HEK293 (cell line): ENCODE results near the gene RNF151.

Source experiments
- CTCF ChIA-PET: fragments of 350-600 bp; formaldehyde crosslinking; extraction: SDS; loops from one replicate; lab custom pipeline; 2021; ENCODE audit warnings: antibody characterized with exemption; lab: Yijun Ruan, JAX
- POLR2A ChIA-PET: fragments of 300-600 bp; formaldehyde crosslinking; extraction: SDS; loops from one replicate; lab custom pipeline; 2020; ENCODE audit warnings: antibody characterized with exemption, inconsistent platforms; lab: Yijun Ruan, JAX
- H3K27ac ChIP-seq: fragments of 200-500 bp; sonication (Bioruptor generic); 2 replicates; pipeline ENCODE4 v1.5.1; 2014; ENCODE audit warnings: low read depth, low read length, control low read depth, inconsistent platforms; ENCODE audit errors: extremely low read depth
- H3K36me3 ChIP-seq, 2 experiments: fragments of 200-500 bp in 1 of 2; sonication (Bioruptor generic) in 1 of 2; 1 replicate in 1 of 2; 2 replicates in 1 of 2; pipeline ENCODE4 v1.5.1; 2014 to 2017; ENCODE audit warnings: inconsistent platforms in 2 of 2, low read length in 2 of 2; ENCODE audit not compliant: control insufficient read depth in 2 of 2, insufficient read depth in 1 of 2
- H3K4me1 ChIP-seq: fragments of 200-500 bp; sonication (Bioruptor generic); 2 replicates; pipeline ENCODE4 v1.5.1; 2014; ENCODE audit warnings: mild to moderate bottlenecking, low read length, inconsistent platforms; ENCODE audit not compliant: control insufficient read depth, insufficient read depth
- H3K4me3 ChIP-seq: 2 replicates; pipeline ENCODE4 v1.5.1; 2011; ENCODE audit warnings: low read depth, mild to moderate bottlenecking, control low read depth, low read length, moderate library complexity
- H3K9me3 ChIP-seq: fragments of 200-500 bp; sonication (Bioruptor generic); 2 replicates; pipeline ENCODE4 v1.5.1; 2014; ENCODE audit warnings: low read depth, low read length, inconsistent platforms; ENCODE audit not compliant: control insufficient read depth, insufficient read depth
- GLIS1 ChIP-seq: fragments of 450-650 bp; formaldehyde crosslinking; IDR thresholded peaks from 2 replicates; pipeline ENCODE4 v1.5.1; 2016; ENCODE audit warnings: missing biosample characterization, missing genetic modification characterization
- GLIS2 ChIP-seq: fragments of 450-650 bp; formaldehyde crosslinking; IDR thresholded peaks from 2 replicates; pipeline ENCODE4 v1.5.1; 2016; ENCODE audit warnings: missing biosample characterization, missing genetic modification characterization
- HOXD13 ChIP-seq: sonication (generic); formaldehyde crosslinking; IDR thresholded peaks from 2 replicates; pipeline ENCODE4 v1.8.0; 2022; ENCODE audit warnings: missing genetic modification reagents, borderline replicate concordance
- KLF1 ChIP-seq: fragments of 450-650 bp; formaldehyde crosslinking; IDR thresholded peaks from 2 replicates; pipeline ENCODE4 v1.5.1; 2016; ENCODE audit warnings: missing biosample characterization, missing genetic modification characterization
- OSR2 ChIP-seq: fragments of 450-650 bp; formaldehyde crosslinking; IDR thresholded peaks from 2 replicates; pipeline ENCODE4 v1.5.1; 2016; ENCODE audit warnings: missing biosample characterization, missing genetic modification characterization
- SCRT2 ChIP-seq: fragments of 450-650 bp; formaldehyde crosslinking; IDR thresholded peaks from 2 replicates; pipeline ENCODE4 v1.5.1; 2016; ENCODE audit warnings: missing biosample characterization, missing genetic modification characterization
- SP2 ChIP-seq: fragments of 450-650 bp; formaldehyde crosslinking; IDR thresholded peaks from 2 replicates; pipeline ENCODE4 v1.5.1; 2016; ENCODE audit warnings: missing biosample characterization, missing genetic modification characterization
- WT1 ChIP-seq: fragments of 450-650 bp; formaldehyde crosslinking; IDR thresholded peaks from 2 replicates; pipeline ENCODE4 v1.5.1; 2016; ENCODE audit warnings: missing biosample characterization, missing genetic modification characterization
- ZBTB20 ChIP-seq: fragments of 450-650 bp; formaldehyde crosslinking; IDR thresholded peaks from 2 replicates; pipeline ENCODE4 v1.5.1; 2016; ENCODE audit warnings: missing biosample characterization, missing genetic modification characterization
- ZIC2 ChIP-seq: fragments of 450-650 bp; formaldehyde crosslinking; IDR thresholded peaks from 2 replicates; pipeline ENCODE4 v1.5.1; 2016; ENCODE audit warnings: missing biosample characterization, missing genetic modification characterization
- ZNF157 ChIP-seq: fragments of 450-650 bp; formaldehyde crosslinking; IDR thresholded peaks from 2 replicates; pipeline ENCODE4 v1.5.1; 2016; ENCODE audit warnings: missing biosample characterization, missing genetic modification characterization
- ZNF16 ChIP-seq: fragments of 450-650 bp; formaldehyde crosslinking; IDR thresholded peaks from 2 replicates; pipeline ENCODE4 v1.5.1; 2016; ENCODE audit warnings: low read depth, missing biosample characterization, missing genetic modification characterization
- ZNF169 ChIP-seq: fragments of 450-650 bp; formaldehyde crosslinking; IDR thresholded peaks from 2 replicates; pipeline ENCODE4 v1.5.1; 2016; ENCODE audit warnings: missing biosample characterization, missing genetic modification characterization
- ZNF473 ChIP-seq: fragments of 450-650 bp; formaldehyde crosslinking; IDR thresholded peaks from 2 replicates; pipeline ENCODE4 v1.5.1; 2017; ENCODE audit warnings: missing biosample characterization, missing genetic modification characterization
- ZNF623 ChIP-seq: fragments of 450-650 bp; formaldehyde crosslinking; IDR thresholded peaks from 2 replicates; pipeline ENCODE4 v1.5.1; 2016; ENCODE audit warnings: missing biosample characterization, missing genetic modification characterization
- ZNF629 ChIP-seq: fragments of 450-650 bp; formaldehyde crosslinking; IDR thresholded peaks from 2 replicates; pipeline ENCODE4 v1.5.1; 2017; ENCODE audit warnings: missing biosample characterization, missing genetic modification characterization
- ZNF776 ChIP-seq: fragments of 450-650 bp; formaldehyde crosslinking; IDR thresholded peaks from 2 replicates; pipeline ENCODE4 v1.5.0; 2017; ENCODE audit warnings: missing biosample characterization, missing genetic modification characterization, borderline replicate concordance
- TF ChIP-seq, protein P1 (sequence below): fragments of 450-650 bp; formaldehyde crosslinking; IDR thresholded peaks from 2 replicates; pipeline ENCODE4 v1.5.1; 2016; ENCODE audit warnings: missing biosample characterization, missing genetic modification characterization
- TF ChIP-seq, protein P2 (sequence below): fragments of 450-650 bp; formaldehyde crosslinking; IDR thresholded peaks from 2 replicates; pipeline ENCODE4 v1.5.1; 2016; ENCODE audit warnings: missing biosample characterization, missing genetic modification characterization
- TF ChIP-seq, protein P3 (sequence below): fragments of 450-650 bp; formaldehyde crosslinking; IDR thresholded peaks from 2 replicates; pipeline ENCODE4 v1.5.1; 2016; ENCODE audit warnings: missing biosample characterization, missing genetic modification characterization
- TF ChIP-seq, protein P4 (sequence below): fragments of 450-650 bp; formaldehyde crosslinking; IDR thresholded peaks from 2 replicates; pipeline ENCODE4; 2016; ENCODE audit warnings: missing biosample characterization, missing genetic modification characterization
- TF ChIP-seq, protein P5 (sequence below): fragments of 450-650 bp; formaldehyde crosslinking; IDR thresholded peaks from 2 replicates; pipeline ENCODE4 v1.5.1; 2016; ENCODE audit warnings: missing biosample characterization, missing genetic modification characterization
- TF ChIP-seq, protein P6 (sequence below): fragments of 450-650 bp; formaldehyde crosslinking; IDR thresholded peaks from 2 replicates; pipeline ENCODE4 v1.5.1; 2017; ENCODE audit warnings: missing biosample characterization, mild to moderate bottlenecking, missing genetic modification characterization, moderate library complexity

RNF151 gene

DNA sequence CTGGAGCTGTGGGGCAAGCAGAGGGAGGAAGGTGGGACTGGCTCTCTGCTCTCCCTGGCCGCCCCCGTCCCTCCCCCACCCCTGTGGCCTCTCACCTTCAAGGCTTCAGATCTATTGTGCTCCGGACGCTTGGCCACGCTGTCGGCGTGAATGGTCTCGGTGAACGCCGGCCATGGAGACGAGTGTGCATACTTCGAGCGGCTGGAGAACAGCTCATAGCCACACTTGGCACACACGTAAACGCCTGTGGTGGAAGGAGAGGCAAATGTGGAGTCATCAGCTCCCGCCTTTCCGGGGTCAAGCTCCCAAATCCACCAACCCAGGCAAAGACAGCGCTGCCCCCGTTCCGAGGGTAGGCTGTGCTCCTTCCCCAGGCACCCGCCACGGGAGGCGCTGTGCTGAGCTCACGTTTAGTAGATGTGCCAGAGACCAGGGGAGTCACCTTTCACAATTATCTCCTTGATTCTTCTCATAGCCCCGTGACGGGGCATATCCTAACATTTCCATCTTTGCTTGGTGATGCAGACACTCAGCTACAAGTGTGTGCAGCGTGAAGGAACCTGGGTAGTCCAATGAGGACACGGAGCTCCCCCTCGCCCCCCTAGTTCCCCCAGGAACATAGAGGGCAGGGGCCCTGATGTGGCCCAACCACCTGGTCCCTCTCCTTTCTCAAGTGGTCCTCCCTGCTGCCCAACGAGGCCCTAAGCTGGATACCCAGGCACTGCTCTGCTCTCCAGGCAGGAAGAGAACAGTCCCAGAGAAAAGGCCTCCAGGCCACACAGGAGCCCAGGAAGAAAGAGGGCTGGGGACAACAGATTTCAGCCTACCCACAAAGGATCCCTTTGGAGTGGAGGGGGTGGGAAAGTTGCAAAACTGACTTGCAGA lies 25.3 kb upstream of the RNF151 start (continued):
- TF ChIP-seq, protein P1, sequence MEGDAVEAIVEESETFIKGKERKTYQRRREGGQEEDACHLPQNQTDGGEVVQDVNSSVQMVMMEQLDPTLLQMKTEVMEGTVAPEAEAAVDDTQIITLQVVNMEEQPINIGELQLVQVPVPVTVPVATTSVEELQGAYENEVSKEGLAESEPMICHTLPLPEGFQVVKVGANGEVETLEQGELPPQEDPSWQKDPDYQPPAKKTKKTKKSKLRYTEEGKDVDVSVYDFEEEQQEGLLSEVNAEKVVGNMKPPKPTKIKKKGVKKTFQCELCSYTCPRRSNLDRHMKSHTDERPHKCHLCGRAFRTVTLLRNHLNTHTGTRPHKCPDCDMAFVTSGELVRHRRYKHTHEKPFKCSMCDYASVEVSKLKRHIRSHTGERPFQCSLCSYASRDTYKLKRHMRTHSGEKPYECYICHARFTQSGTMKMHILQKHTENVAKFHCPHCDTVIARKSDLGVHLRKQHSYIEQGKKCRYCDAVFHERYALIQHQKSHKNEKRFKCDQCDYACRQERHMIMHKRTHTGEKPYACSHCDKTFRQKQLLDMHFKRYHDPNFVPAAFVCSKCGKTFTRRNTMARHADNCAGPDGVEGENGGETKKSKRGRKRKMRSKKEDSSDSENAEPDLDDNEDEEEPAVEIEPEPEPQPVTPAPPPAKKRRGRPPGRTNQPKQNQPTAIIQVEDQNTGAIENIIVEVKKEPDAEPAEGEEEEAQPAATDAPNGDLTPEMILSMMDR: peak; percentile 87
- TF ChIP-seq ZNF157 (tag by site-specific recombination) (no peak), OSR2 (tag by site-specific recombination) (peak; percentile 56; the same call in 1 of the 2 replicates)

DNA sequence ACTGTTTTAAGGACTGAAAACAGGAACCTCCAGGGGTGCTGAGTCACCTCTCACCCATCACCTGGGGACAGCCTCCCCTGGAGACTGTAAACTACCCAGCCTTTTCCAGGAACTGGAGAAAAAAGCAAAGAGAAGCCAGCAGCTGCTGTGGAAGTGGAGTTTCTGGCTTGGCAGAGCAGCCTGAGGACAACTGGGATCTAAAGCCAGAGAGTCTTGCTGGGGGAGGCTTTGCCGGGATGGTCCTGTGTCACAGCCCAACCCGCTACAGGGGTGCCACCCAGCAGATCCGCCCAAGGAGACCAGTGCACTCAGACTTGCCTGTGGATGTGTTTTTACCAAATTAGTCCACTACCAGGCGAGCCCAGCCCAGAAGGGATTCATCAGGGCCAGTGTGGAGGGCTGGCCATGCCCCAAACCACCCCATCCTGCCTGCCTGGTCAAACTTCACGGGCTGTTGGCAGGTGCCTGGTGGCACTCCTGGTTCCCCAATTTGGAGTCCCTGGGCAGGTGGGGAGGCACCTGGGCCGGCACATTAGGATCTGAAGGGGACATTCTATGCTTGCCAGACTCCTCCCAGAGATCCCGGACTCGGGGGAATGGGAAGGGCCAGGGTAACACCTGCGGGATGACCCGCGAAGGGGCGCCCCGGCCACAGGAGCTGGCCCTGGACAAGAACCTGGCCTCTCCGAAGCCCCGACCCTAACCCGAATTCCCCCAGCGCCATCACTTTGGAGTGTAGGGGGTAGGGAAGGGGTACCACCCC lies 24.4 kb upstream of the RNF151 start:
- no peaks in the 10 kb centered on the region for H3K9me3 ChIP-seq
- ChIA-PET POLR2A (interaction anchor here (1.1 to 1.7 kb wide), 5 partner anchors 15 to 23 kb away, joined by 5 to 33 read pairs (median 11); partner anchors contain the start of gene RPS2), CTCF (interaction anchor here (0.6 to 2.6 kb wide), 4 partner anchors 13 to 262 kb away, joined by 3 to 19 read pairs (median 4); no protein-coding TSS in a partner anchor)
- peak overlapping the region; percentile 67 for H3K4me3 ChIP-seq
- peaks cover 0 to 33% of the 10 kb centered on the region in 2 experiments; a peak in 2 of 3 replicates for H3K36me3 ChIP-seq
- H3K27ac ChIP-seq: no peak overlapping the region; the same call in 1 of the 2 replicates
- H3K4me1 ChIP-seq: no peaks in the 10 kb centered on the region
- TF ChIP-seq, protein P2, sequence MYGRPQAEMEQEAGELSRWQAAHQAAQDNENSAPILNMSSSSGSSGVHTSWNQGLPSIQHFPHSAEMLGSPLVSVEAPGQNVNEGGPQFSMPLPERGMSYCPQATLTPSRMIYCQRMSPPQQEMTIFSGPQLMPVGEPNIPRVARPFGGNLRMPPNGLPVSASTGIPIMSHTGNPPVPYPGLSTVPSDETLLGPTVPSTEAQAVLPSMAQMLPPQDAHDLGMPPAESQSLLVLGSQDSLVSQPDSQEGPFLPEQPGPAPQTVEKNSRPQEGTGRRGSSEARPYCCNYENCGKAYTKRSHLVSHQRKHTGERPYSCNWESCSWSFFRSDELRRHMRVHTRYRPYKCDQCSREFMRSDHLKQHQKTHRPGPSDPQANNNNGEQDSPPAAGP (tag by site-specific recombination): no peak
- TF ChIP-seq GLIS2 (tag by site-specific recombination) (peak; percentile 25; the same call in 1 of the 2 replicates), ZNF169 (tag by site-specific recombination) (no peak), SCRT2 (tag by site-specific recombination) (no peak), GLIS1 (tag by site-specific recombination) (peak; percentile 93), ZNF629 (tag by site-specific recombination) (no peak), ZNF776 (no peak), ZIC2 (tag by site-specific recombination) (peak; percentile 25; the same call in 1 of the 2 replicates), KLF1 (tag by site-specific recombination) (peak; percentile 68), WT1 (no peak), ZNF623 (tag by site-specific recombination) (no peak), HOXD13 (CRISPR knock-in tag) (no peak), SP2 (tag by site-specific recombination) (peak; percentile 14; the same call in 1 of the 2 replicates), ZBTB20 (tag by site-specific recombination) (0 out of 2 replicates have a peak, but pooled peaks have one; percentile 10), ZNF16 (no peak), ZNF473 (tag by site-specific recombination) (no peak)
- TF ChIP-seq, protein P3, sequence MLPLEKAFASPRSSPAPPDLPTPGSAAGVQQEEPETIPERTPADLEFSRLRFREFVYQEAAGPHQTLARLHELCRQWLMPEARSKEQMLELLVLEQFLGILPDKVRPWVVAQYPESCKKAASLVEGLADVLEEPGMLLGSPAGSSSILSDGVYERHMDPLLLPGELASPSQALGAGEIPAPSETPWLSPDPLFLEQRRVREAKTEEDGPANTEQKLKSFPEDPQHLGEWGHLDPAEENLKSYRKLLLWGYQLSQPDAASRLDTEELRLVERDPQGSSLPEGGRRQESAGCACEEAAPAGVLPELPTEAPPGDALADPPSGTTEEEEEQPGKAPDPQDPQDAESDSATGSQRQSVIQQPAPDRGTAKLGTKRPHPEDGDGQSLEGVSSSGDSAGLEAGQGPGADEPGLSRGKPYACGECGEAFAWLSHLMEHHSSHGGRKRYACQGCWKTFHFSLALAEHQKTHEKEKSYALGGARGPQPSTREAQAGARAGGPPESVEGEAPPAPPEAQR (tag by site-specific recombination): no peak
- TF ChIP-seq, protein P4, sequence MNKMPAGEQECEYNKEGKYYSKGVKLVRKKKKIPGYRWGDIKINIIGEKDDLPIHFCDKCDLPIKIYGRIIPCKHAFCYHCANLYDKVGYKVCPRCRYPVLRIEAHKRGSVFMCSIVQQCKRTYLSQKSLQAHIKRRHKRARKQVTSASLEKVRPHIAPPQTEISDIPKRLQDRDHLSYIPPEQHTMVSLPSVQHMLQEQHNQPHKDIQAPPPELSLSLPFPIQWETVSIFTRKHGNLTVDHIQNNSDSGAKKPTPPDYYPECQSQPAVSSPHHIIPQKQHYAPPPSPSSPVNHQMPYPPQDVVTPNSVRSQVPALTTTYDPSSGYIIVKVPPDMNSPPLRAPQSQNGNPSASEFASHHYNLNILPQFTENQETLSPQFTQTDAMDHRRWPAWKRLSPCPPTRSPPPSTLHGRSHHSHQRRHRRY (tag by site-specific recombination): no peak
- TF ChIP-seq, protein P5, sequence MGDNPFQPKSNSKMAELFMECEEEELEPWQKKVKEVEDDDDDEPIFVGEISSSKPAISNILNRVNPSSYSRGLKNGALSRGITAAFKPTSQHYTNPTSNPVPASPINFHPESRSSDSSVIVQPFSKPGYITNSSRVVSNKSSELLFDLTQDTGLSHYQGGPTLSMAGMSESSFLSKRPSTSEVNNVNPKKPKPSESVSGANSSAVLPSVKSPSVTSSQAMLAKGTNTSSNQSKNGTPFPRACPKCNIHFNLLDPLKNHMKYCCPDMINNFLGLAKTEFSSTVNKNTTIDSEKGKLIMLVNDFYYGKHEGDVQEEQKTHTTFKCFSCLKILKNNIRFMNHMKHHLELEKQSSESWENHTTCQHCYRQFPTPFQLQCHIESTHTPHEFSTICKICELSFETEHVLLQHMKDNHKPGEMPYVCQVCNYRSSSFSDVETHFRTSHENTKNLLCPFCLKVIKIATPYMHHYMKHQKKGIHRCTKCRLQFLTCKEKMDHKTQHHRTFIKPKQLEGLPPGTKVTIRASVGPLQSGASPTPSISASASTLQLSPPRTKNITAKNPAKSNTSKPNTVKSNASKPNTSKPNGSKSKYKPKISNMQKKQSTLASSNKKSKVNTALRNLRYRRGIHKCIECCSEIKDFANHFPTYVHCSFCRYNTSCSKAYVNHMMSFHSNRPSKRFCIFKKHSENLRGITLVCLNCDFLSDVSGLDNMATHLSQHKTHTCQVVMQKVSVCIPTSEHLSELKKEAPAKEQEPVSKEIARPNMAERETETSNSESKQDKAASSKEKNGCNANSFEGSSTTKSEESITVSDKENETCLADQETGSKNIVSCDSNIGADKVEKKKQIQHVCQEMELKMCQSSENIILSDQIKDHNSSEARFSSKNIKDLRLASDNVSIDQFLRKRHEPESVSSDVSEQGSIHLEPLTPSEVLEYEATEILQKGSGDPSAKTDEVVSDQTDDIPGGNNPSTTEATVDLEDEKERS (tag by site-specific recombination): no peak
- TF ChIP-seq, protein P6, sequence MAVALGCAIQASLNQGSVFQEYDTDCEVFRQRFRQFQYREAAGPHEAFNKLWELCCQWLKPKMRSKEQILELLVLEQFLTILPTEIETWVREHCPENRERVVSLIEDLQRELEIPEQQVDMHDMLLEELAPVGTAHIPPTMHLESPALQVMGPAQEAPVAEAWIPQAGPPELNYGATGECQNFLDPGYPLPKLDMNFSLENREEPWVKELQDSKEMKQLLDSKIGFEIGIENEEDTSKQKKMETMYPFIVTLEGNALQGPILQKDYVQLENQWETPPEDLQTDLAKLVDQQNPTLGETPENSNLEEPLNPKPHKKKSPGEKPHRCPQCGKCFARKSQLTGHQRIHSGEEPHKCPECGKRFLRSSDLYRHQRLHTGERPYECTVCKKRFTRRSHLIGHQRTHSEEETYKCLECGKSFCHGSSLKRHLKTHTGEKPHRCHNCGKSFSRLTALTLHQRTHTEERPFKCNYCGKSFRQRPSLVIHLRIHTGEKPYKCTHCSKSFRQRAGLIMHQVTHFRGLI: peak; percentile 62; the same call in 1 of the 2 replicates
